Midbrain (tissue), 1 donor: ENCODE data around the gene ARRB2.

Source experiments
- DNase-seq: peaks from one replicate; lab custom pipeline; 2025; lab: John Stamatoyannopoulos, UW

The ARRB2 gene

DNA sequence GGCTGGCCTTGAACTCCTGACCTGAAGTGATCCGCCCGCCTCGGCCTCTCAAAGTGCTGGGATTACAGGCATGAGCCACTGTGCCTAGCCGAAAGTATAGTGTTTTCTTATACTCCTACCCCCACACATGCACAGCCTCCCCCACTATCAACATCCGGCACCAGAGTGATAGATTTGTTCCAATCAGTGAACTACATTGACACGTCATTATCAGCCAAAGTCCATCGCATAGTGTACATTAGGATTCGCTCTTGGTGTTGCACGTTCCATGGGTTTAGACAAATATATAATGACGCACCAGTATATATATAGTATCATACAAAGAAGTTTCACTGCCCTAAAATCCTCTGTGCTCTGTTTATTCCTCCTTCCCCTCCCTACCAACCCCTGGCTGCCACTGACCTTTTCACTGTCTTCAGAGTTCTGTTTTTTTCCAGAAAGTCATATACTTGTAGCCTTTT lies 49.4 kb downstream of the ARRB2 start:
- DNase-seq, result no peak

GRCh38 chr17:4764595-4764994 lies 54.2 kb downstream of the ARRB2 start:
- peak; percentile 54 for DNase-seq

DNA sequence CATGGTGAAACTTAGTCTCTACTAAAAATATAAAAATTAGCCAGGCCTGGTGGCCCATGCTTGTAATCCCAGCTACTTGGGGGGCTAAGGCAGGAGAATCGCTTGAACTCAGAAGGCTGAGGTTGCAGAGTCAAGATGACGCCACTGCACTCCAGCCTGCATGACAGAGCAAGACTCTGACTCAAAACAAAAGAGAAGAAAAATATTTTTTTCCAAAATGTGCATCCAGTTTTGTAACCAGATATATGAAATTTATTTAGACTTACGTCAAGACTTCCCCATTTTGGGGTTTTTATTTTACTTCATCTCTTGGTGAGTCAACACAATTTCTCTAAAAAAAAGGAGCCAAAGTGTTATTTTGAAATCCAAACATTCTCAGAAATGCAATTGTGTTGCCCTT lies 55.8 kb downstream of the ARRB2 start:
- no peak for DNase-seq

DNA sequence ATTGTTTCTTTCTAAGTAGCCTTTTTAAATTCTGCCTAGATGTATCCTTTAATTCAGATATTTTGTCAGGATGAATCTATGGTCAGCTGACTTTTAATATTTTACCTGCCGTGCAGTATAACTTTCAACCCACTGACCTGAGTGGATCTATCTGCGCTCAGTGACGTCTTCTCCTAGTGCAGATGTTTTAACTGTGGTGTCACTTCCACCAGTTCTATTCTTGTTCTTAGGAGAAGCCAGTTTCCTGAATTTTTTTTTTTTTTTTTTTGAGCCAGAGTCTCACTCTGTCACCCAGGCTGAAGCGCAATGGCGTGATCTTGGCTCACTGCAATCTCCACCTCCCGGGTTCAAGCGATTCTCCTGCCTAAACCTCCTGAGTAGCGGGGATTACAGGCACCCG lies 56.3 kb downstream of the ARRB2 start:
- no peak for DNase-seq

GRCh38 chr17:4768298-4768697 lies 57.9 kb downstream of the ARRB2 start:
- no peak for DNase-seq

DNA sequence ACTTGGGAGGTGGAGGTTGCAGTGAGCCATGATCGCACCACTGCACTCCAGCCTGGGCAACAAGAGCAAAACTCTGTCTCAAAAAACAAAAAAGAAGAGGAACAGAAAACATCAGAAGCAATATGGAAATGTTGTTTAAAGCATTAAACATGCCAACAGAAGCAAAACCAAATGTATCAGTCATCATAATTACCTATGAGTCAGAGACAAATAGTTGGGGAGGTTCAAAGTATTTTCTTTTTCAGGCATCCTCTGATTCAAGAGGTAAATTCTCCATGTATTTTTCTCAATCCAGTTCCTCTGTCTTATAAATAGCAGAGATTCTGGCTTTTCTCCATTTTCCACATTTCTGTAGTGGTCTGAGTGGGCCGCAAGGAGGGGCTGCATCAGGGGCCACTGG lies 59.2 kb downstream of the ARRB2 start:
- no peak for DNase-seq
